ENCODE results near the gene ADRA2B.

ADRA2B gene

DNA sequence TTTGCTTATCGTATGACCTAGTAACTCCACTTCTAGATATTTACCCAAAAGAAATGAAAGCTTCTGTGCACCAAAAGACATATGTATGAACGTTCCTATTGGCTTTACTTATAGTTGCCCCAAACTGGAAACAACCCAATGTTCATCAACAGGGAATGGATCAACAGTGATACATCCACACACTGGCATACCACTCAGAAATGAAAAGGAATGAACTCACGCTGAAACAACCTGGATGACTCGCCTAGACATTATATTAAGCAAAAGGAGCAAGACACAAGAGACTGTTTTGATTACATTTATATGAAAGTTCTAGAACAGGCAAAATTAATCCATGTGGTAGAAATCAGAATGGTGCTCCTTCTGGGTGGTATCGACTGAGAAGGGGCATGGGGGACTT is 18.9 kb downstream of the ADRA2B start:
- H3K4me3 ChIP-seq (ENCODE audit: low read depth in 1 of 2, low read length in 2 of 2), result no peak overlapping the region

DNA sequence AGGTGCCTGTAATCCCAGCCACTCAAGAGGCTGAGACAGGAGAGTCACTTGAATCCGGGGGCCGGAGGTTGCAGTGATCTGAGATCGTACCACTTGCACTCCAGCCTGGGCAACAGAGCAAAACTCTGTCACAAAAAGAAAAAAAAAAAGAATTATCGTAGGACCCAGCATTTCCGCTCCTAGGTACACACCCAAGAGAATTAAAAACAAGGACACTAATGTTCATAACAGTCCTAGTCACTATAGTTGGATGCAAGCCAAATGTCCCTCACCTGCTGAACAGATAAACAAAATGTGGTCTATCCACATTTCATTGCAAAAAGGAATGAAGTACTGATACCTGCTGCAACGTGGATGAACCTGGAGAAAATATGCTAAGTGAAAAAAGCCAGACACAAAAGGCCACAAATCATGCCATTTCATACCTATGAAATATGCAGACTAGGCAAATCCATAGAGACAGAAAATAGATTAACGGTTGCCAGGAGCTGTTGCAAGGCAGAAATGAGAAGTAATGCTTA is 21.2 kb downstream of the ADRA2B start:
- Histone ChIP-seq H3K27me3 (ENCODE audit: low read depth, low read length) (no peaks in the 10 kb centered on the region), H3K27ac (ENCODE audit: low read length) (no peak overlapping the region), H3K9me3 (ENCODE audit: control insufficient read depth in 1 of 2, low read length in 2 of 2) (no peaks in the 10 kb centered on the region), H3K4me1 (ENCODE audit: control insufficient read depth in 1 of 2, insufficient read depth in 2 of 2, low read length in 2 of 2) (peaks cover 4 to 22% of the 10 kb centered on the region in 2 donors), H3K36me3 (ENCODE audit: control insufficient read depth in 1 of 2, insufficient read depth in 2 of 2, low read length in 2 of 2) (no peaks in the 10 kb centered on the region), H3K4me3 (ENCODE audit: low read depth in 1 of 2, low read length in 2 of 2) (no peak overlapping the region)

More for the DNA sequence above, 18.9 kb downstream of the ADRA2B start:
- Histone ChIP-seq H3K36me3 (ENCODE audit: control insufficient read depth in 1 of 2, insufficient read depth in 2 of 2, low read length in 2 of 2) (no peaks in the 10 kb centered on the region), H3K27ac (ENCODE audit: low read length) (no peak overlapping the region), H3K9me3 (ENCODE audit: control insufficient read depth in 1 of 2, low read length in 2 of 2) (no peaks in the 10 kb centered on the region), H3K4me1 (ENCODE audit: control insufficient read depth in 1 of 2, insufficient read depth in 2 of 2, low read length in 2 of 2) (peaks cover 4 to 31% of the 10 kb centered on the region in 2 donors), H3K27me3 (ENCODE audit: low read depth, low read length) (no peaks in the 10 kb centered on the region)

GRCh38 chr2:96093528-96093927 is 22.8 kb downstream of the ADRA2B start:
- H3K27ac ChIP-seq (ENCODE audit: low read length), result no peak overlapping the region
- no peaks in the 10 kb centered on the region for H3K27me3 ChIP-seq (ENCODE audit: low read depth, low read length)
- H3K4me1 ChIP-seq (ENCODE audit: control insufficient read depth in 1 of 2, insufficient read depth in 2 of 2, low read length in 2 of 2), result peaks cover 0 to 14% of the 10 kb centered on the region in 2 donors
- no peaks in the 10 kb centered on the region for H3K36me3 ChIP-seq (ENCODE audit: control insufficient read depth in 1 of 2, insufficient read depth in 2 of 2, low read length in 2 of 2)
- no peaks in the 10 kb centered on the region for H3K9me3 ChIP-seq (ENCODE audit: control insufficient read depth in 1 of 2, low read length in 2 of 2)
- no peak overlapping the region for H3K4me3 ChIP-seq (ENCODE audit: low read depth in 1 of 2, low read length in 2 of 2)

GRCh38 chr2:96092951-96093350 is 23.4 kb downstream of the ADRA2B start:
- Histone ChIP-seq H3K9me3 (ENCODE audit: control insufficient read depth in 1 of 2, low read length in 2 of 2) (no peaks in the 10 kb centered on the region), H3K27ac (ENCODE audit: low read length) (no peak overlapping the region), H3K4me1 (ENCODE audit: control insufficient read depth in 1 of 2, insufficient read depth in 2 of 2, low read length in 2 of 2) (peaks cover 0 to 9% of the 10 kb centered on the region in 2 donors), H3K4me3 (ENCODE audit: low read depth in 1 of 2, low read length in 2 of 2) (no peak overlapping the region), H3K27me3 (ENCODE audit: low read depth, low read length) (no peaks in the 10 kb centered on the region), H3K36me3 (ENCODE audit: control insufficient read depth in 1 of 2, insufficient read depth in 2 of 2, low read length in 2 of 2) (no peaks in the 10 kb centered on the region)

DNA sequence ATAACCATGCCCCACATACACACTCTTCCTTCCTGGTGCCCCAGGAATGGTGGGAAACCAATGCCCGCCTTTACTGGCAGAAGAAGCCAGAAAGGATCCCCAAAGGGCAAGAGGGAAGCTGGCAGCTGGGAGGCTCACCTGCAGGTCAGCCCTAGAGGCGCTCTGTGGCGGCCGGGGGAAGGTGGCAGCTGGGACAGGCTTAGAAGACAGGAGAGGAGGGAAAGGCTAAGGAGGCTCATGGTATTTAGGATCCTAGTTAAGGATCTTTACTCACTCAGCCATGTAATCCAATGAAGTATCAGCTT is 23.8 kb downstream of the ADRA2B start:
- Histone ChIP-seq H3K27ac (ENCODE audit: low read length) (no peak overlapping the region), H3K4me3 (ENCODE audit: low read depth in 1 of 2, low read length in 2 of 2) (no peak overlapping the region), H3K9me3 (ENCODE audit: control insufficient read depth in 1 of 2, low read length in 2 of 2) (no peaks in the 10 kb centered on the region), H3K4me1 (ENCODE audit: control insufficient read depth in 1 of 2, insufficient read depth in 2 of 2, low read length in 2 of 2) (peaks cover 0 to 8% of the 10 kb centered on the region in 2 donors), H3K36me3 (ENCODE audit: control insufficient read depth in 1 of 2, insufficient read depth in 2 of 2, low read length in 2 of 2) (no peaks in the 10 kb centered on the region), H3K27me3 (ENCODE audit: low read depth, low read length) (no peaks in the 10 kb centered on the region)

DNA sequence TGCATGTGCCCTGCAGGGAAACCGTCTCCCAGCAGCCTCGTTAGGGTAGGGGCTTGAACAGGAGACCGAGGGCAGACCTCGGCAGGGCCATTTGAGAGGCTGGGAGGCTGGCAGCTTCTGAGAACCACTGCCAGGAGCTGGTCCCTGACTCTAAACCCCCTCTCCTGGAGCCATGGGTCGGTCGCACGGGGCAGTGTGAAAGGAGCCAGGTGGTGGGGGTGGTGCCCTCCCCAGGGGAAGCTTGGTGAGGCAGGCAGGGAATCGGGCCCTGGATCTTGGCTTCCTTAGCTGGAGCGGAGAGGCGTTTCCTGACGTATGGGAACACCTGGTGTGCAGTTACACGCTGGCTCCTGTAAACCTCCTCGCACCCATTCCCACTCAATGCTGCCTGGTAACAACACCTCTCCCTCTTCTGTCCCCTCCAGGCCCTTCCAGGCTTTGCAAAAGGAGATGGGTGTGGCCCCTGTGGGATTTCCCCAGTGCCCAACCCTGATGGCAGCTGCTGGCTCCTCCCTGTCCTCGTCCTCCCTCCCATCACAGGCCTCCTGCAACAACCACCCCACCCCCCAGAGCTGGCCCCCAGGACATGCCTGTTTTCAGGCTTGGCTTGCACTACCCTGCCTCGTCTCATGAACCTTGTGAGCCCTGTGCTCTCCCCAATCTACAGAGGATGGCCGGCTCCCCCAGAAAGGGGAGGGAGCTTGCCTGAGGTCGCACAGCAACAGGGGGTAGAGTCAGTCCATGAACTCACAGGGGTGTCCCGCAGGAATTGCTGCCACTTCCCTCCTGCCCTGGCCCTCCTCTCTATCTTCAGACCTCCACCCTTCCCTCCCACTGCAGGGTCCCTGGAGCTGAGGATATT is 24.4 kb downstream of the ADRA2B start:
- no peaks in the 10 kb centered on the region for H3K36me3 ChIP-seq (ENCODE audit: control insufficient read depth in 1 of 2, insufficient read depth in 2 of 2, low read length in 2 of 2)
- H3K4me3 ChIP-seq (ENCODE audit: low read depth in 1 of 2, low read length in 2 of 2), result no peak overlapping the region
- no peaks in the 10 kb centered on the region for H3K9me3 ChIP-seq (ENCODE audit: control insufficient read depth in 1 of 2, low read length in 2 of 2)
- no peaks in the 10 kb centered on the region for H3K27me3 ChIP-seq (ENCODE audit: low read depth, low read length)
- H3K4me1 ChIP-seq (ENCODE audit: control insufficient read depth in 1 of 2, insufficient read depth in 2 of 2, low read length in 2 of 2), result peaks cover 0 to 8% of the 10 kb centered on the region in 2 donors
- no peak overlapping the region for H3K27ac ChIP-seq (ENCODE audit: low read length)

DNA sequence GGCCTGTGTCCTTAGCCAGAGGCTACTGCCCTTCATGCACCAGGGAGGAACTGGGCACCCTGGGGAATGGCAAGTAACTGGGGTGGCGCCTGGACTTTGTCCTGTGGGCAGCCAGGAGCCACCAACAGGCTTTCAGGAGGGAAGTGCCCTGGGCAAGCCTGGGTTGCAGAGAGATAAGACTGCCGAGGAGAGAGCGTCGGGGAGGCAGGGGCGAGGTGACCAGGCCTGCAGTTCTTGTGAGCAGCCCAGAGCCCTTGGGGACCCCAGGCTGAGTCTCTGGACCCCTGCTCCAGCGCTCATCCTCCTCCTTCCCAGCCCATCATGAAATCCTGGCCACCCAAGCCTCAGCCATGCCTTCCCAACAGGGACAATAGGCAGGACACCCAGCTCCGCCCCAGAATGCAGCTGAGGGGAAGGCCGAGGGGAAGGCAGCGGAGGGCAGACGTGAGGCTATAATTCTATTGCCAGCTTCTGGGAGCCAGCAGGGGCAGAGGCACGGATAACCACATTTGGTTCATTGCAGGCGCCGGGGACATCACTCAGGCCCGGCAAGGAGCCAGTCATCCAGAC is 25.1 kb downstream of the ADRA2B start:
- peaks cover 0 to 8% of the 10 kb centered on the region in 2 donors for H3K4me1 ChIP-seq (ENCODE audit: control insufficient read depth in 1 of 2, insufficient read depth in 2 of 2, low read length in 2 of 2)
- no peaks in the 10 kb centered on the region for H3K27me3 ChIP-seq (ENCODE audit: low read depth, low read length)
- no peaks in the 10 kb centered on the region for H3K36me3 ChIP-seq (ENCODE audit: control insufficient read depth in 1 of 2, insufficient read depth in 2 of 2, low read length in 2 of 2)
- no peaks in the 10 kb centered on the region for H3K9me3 ChIP-seq (ENCODE audit: control insufficient read depth in 1 of 2, low read length in 2 of 2)
- H3K4me3 ChIP-seq (ENCODE audit: low read depth in 1 of 2, low read length in 2 of 2), result no peak overlapping the region
- H3K27ac ChIP-seq (ENCODE audit: low read length), result no peak overlapping the region

DNA sequence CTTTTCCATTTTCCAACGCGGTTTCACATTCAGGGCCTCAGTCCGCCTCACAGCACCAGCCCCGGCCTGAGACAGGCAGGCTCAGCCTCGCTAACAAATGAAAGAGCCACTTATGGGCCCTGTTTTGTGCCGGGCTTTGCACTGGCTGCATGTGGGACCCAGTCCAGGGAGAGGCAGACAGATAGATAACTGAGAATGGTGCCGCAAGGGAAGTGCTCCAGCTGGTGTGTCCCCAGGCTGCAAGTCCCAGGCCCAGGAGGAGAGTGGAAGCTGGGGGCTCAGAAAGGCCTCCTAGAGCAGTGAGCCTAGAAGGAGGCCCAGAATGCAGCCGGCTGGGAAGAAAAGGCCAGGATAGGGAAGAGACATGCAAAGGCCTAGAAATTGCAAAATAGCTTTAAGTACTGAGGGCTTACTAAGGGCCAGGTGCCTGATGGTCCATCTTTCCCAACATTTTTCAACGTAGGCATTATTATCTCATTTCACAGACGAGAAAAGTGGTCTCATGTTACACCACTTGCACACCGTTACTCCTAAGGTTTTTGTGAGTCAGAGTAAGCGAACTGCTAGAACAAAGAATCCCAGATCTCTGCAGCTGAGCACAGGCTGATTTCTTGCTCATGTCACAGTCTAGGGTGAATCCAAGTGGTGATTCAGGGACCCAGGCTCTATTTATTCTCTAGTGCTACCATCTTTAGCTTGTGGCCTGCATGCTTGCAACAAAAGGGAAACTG is 26.0 kb downstream of the ADRA2B start:
- H3K27me3 ChIP-seq (ENCODE audit: low read depth, low read length), result no peaks in the 10 kb centered on the region
- no peaks in the 10 kb centered on the region for H3K36me3 ChIP-seq (ENCODE audit: control insufficient read depth in 1 of 2, insufficient read depth in 2 of 2, low read length in 2 of 2)
- H3K4me3 ChIP-seq (ENCODE audit: low read depth in 1 of 2, low read length in 2 of 2), result no peak overlapping the region
- no peak overlapping the region for H3K27ac ChIP-seq (ENCODE audit: low read length)
- H3K4me1 ChIP-seq (ENCODE audit: control insufficient read depth in 1 of 2, insufficient read depth in 2 of 2, low read length in 2 of 2), result peaks cover 0 to 8% of the 10 kb centered on the region in 2 donors
- no peaks in the 10 kb centered on the region for H3K9me3 ChIP-seq (ENCODE audit: control insufficient read depth in 1 of 2, low read length in 2 of 2)

GRCh38 chr2:96089356-96090195 is 26.8 kb downstream of the ADRA2B start:
- Histone ChIP-seq H3K9me3 (ENCODE audit: control insufficient read depth in 1 of 2, low read length in 2 of 2) (no peaks in the 10 kb centered on the region), H3K36me3 (ENCODE audit: control insufficient read depth in 1 of 2, insufficient read depth in 2 of 2, low read length in 2 of 2) (no peaks in the 10 kb centered on the region), H3K27ac (ENCODE audit: low read length) (no peak overlapping the region), H3K4me3 (ENCODE audit: low read depth in 1 of 2, low read length in 2 of 2) (no peak overlapping the region), H3K4me1 (ENCODE audit: control insufficient read depth in 1 of 2, insufficient read depth in 2 of 2, low read length in 2 of 2) (peaks cover 0 to 8% of the 10 kb centered on the region in 2 donors), H3K27me3 (ENCODE audit: low read depth, low read length) (no peaks in the 10 kb centered on the region)

GRCh38 chr2:96088340-96089335 is 27.7 kb downstream of the ADRA2B start:
- H3K4me1 ChIP-seq (ENCODE audit: control insufficient read depth in 1 of 2, insufficient read depth in 2 of 2, low read length in 2 of 2), result peaks cover 0 to 8% of the 10 kb centered on the region in 2 donors
- H3K27me3 ChIP-seq (ENCODE audit: low read depth, low read length), result no peaks in the 10 kb centered on the region
- no peak overlapping the region for H3K4me3 ChIP-seq (ENCODE audit: low read depth in 1 of 2, low read length in 2 of 2)
- H3K9me3 ChIP-seq (ENCODE audit: control insufficient read depth in 1 of 2, low read length in 2 of 2), result no peaks in the 10 kb centered on the region
- no peaks in the 10 kb centered on the region for H3K36me3 ChIP-seq (ENCODE audit: control insufficient read depth in 1 of 2, insufficient read depth in 2 of 2, low read length in 2 of 2)
- H3K27ac ChIP-seq (ENCODE audit: low read length), result no peak overlapping the region

Measured in muscle layer of duodenum (tissue), 2 donors.